PC-9 (cell line): ENCODE measurements around the gene TBCD. TPM values are rescaled to one million over a fixed set of nuclear protein-coding genes. Genes with fewer than 3 reads are reported as not detected.

Experiments used
- BruUV-seq: library from RNA; stranded (reverse); fragments of 400-500 nt; replicated peaks from 2 replicates; lab custom pipeline; 2021; lab: Mats Ljungman, UMichigan
- CTCF ChIA-PET: fragments of 300-600 bp; sonication (Branson Sonifier 250); formaldehyde crosslinking; loops from one replicate; lab custom pipeline; 2022; ENCODE audit warnings: antibody characterized with exemption; lab: Charles Lee
- POLR2A ChIA-PET: fragments of 300-600 bp; sonication (Branson Sonifier 250); formaldehyde crosslinking; loops from one replicate; lab custom pipeline; 2022; ENCODE audit warnings: antibody characterized with exemption; ENCODE audit not compliant: unreplicated experiment; lab: Charles Lee
- DNase-seq, 2 experiments: peaks; one replicate each; pipeline versions ENCODE4 v3.0.0 to v3.0.0-alpha.2; 2015 to 2022; ENCODE audit warnings: mixed read lengths in 1 of 2
- H2AFZ ChIP-seq: fragments of 200-600 bp; sonication (generic); 2 replicates; pipeline ENCODE4 v1.8.1; 2017; ENCODE audit warnings: antibody characterized with exemption
- H3F3A ChIP-seq: fragments of 200-600 bp; sonication (generic); 2 replicates; pipeline ENCODE4 v1.8.1; 2017; ENCODE audit warnings: antibody characterized with exemption, mild to moderate bottlenecking, low read depth; ENCODE audit not compliant: insufficient read depth
- H3K27ac ChIP-seq: fragments of 200-600 bp; sonication (generic); 2 replicates; pipeline ENCODE4 v1.6.1; 2016; ENCODE audit warnings: mixed run types
- H3K27me3 ChIP-seq: fragments of 200-600 bp; sonication (generic); 2 replicates; pipeline ENCODE4 v1.6.1; 2016; ENCODE audit warnings: low read depth, mixed run types; ENCODE audit not compliant: insufficient read depth
- H3K36me3 ChIP-seq: fragments of 200-600 bp; sonication (generic); 2 replicates; pipeline ENCODE4 v1.6.1; 2016; ENCODE audit warnings: low read depth, mixed run types
- H3K4me1 ChIP-seq: fragments of 200-600 bp; sonication (generic); replicated peaks from 2 replicates; pipeline ENCODE4 v1.6.1; 2016; ENCODE audit warnings: mixed run types; ENCODE audit not compliant: insufficient read depth
- H3K4me2 ChIP-seq: fragments of 200-600 bp; sonication (generic); 2 replicates; pipeline ENCODE4 v1.6.1; 2017; ENCODE audit warnings: mixed run types
- H3K4me3 ChIP-seq: fragments of 200-600 bp; sonication (generic); 2 replicates; pipeline ENCODE4 v1.6.1; 2016; ENCODE audit warnings: mixed run types
- H3K79me2 ChIP-seq: fragments of 200-600 bp; sonication (generic); 2 replicates; pipeline ENCODE4 v1.6.1; 2017; ENCODE audit warnings: low read depth, mixed run types
- H3K9me2 ChIP-seq: fragments of 200-600 bp; sonication (generic); 2 replicates; pipeline ENCODE4 v1.8.1; 2017; ENCODE audit warnings: mild to moderate bottlenecking; ENCODE audit not compliant: insufficient read depth
- H3K9me3 ChIP-seq: fragments of 200-600 bp; sonication (generic); 2 replicates; pipeline ENCODE4 v1.8.1; 2016; ENCODE audit warnings: low read depth; ENCODE audit not compliant: insufficient read depth
- H4K20me1 ChIP-seq: fragments of 200-600 bp; sonication (generic); 2 replicates; pipeline ENCODE4 v1.8.1; 2017; ENCODE audit not compliant: insufficient read depth
- CTCF ChIP-seq: fragments of 200-600 bp; sonication (generic); conservative IDR thresholded peaks from 2 replicates; pipeline ENCODE4 v1.6.1; 2017; ENCODE audit warnings: mixed run types, antibody characterized with exemption, mild to moderate bottlenecking, moderate library complexity
- EZH2 ChIP-seq: fragments of 200-600 bp; sonication (generic); IDR thresholded peaks from 2 replicates; pipeline ENCODE4 v1.8.0; 2017; ENCODE audit warnings: antibody characterized with exemption, low read depth
- intact Hi-C: fragments of 100-400 bp; cut with micrococcal nuclease; formaldehyde crosslinking; loops from one replicate; pipeline ENCODE4 v1.10.0; 2022; ENCODE audit not compliant: unreplicated experiment
- total RNA-seq: library from RNA; stranded (reverse); gene quantifications from 2 replicates; pipeline ENCODE4 v1.2.3, GENCODE V29; 2021

The TBCD gene
- total RNA-seq, 1 experiment from 2014 or later = 115 TPM

GRCh38 chr17:82871056-82871775 lies 119.4 kb downstream of the TBCD start:
- Histone ChIP-seq H3F3A (peaks cover 17% of the 10 kb centered on the region), H3K27ac (no peak overlapping the region), H4K20me1 (no peaks in the 10 kb centered on the region), H3K9me2 (no peaks in the 10 kb centered on the region), H2AFZ (no peak overlapping the region), H3K79me2 (peaks cover 8% of the 10 kb centered on the region; the same call in 1 of the 2 replicates), H3K9me3 (no peaks in the 10 kb centered on the region), H3K4me3 (no peak overlapping the region), H3K36me3 (no peaks in the 10 kb centered on the region), H3K4me2 (no peak overlapping the region), H3K27me3 (no peaks in the 10 kb centered on the region), H3K4me1 (peaks cover 25% of the 10 kb centered on the region)
- no peak for TF ChIP-seq EZH2
- TF ChIP-seq CTCF = no peak
- BruUV-seq = no TSS peak
- ChIA-PET CTCF (no interaction called here), POLR2A (no interaction called here)
- no peak for DNase-seq
- intact Hi-C loops = no loop called here

GRCh38 chr17:82871776-82872561 lies 120.1 kb downstream of the TBCD start:
- POLR2A ChIA-PET = no interaction called here
- H3K9me3 ChIP-seq = no peaks in the 10 kb centered on the region
- CTCF ChIA-PET = interaction anchor here (0.6 kb wide), 1 partner anchor 202 kb away, joined by 3 read pairs; no protein-coding TSS in a partner anchor
- H3K27ac ChIP-seq = no peak overlapping the region
- H3K4me2 ChIP-seq = no peak overlapping the region
- intact Hi-C loops = no loop called here
- H2AFZ ChIP-seq = no peak overlapping the region
- H3K27me3 ChIP-seq = no peaks in the 10 kb centered on the region
- no peaks in the 10 kb centered on the region for H4K20me1 ChIP-seq
- no peak for DNase-seq
- no TSS peak for BruUV-seq
- no peaks in the 10 kb centered on the region for H3K9me2 ChIP-seq
- H3K36me3 ChIP-seq = no peaks in the 10 kb centered on the region
- peaks cover 32% of the 10 kb centered on the region for H3K4me1 ChIP-seq
- TF ChIP-seq CTCF (no peak), EZH2 (no peak)
- H3K79me2 ChIP-seq = peaks cover 9% of the 10 kb centered on the region; the same call in 1 of the 2 replicates
- H3F3A ChIP-seq = peaks cover 22% of the 10 kb centered on the region
- H3K4me3 ChIP-seq = no peak overlapping the region

- Histone ChIP-seq H2AFZ (no peak overlapping the region), H4K20me1 (no peaks in the 10 kb centered on the region), H3K36me3 (no peaks in the 10 kb centered on the region), H3K4me1 (peaks cover 41% of the 10 kb centered on the region), H3K9me3 (no peaks in the 10 kb centered on the region), H3K4me3 (no peak overlapping the region), H3F3A (peaks cover 26% of the 10 kb centered on the region), H3K4me2 (no peak overlapping the region), H3K79me2 (peaks cover 18% of the 10 kb centered on the region), H3K9me2 (no peaks in the 10 kb centered on the region), H3K27ac (no peak overlapping the region; the same call in 1 of the 2 replicates), H3K27me3 (no peaks in the 10 kb centered on the region)
- intact Hi-C loops = no loop called here
- TF ChIP-seq CTCF = no peak
- no peak for DNase-seq
- no TSS peak for BruUV-seq
- POLR2A ChIA-PET = no interaction called here
- CTCF ChIA-PET = interaction anchor here (0.6 kb wide), 1 partner anchor 201 kb away, joined by 3 read pairs; no protein-coding TSS in a partner anchor
Measured at GRCh38 chr17:82872591-82873520, 121.0 kb downstream of the TBCD start.
